Measurements from ENCODE around the gene RHO.

- no peak for TF ChIP-seq EZH2 (IDR thresholded peaks at IDR 0.05)
- TF ChIP-seq POLR2AphosphoS5 (IDR thresholded peaks at IDR 0.05; ENCODE audit: borderline replicate concordance, low read depth, low read length) = no peak
- no peak for TF ChIP-seq FOXP2 (optimal IDR thresholded peaks at IDR 0.05; ENCODE audit: control extremely low read depth, extremely low read length, insufficient read depth)
These were observed 30.5 kb downstream of the RHO start for GRCh38 chr3:129558772-129559564.
